Keratinocyte (primary cell): ENCODE data around the gene PAX2. TPM values are rescaled to one million over a fixed set of nuclear protein-coding genes. Genes with fewer than 3 reads are reported as not detected.

Experiments
- DNase-seq: peaks from one replicate; pipeline ENCODE4 v3.0.0-alpha.2; 2011; ENCODE audit warnings: low read depth, missing footprints, low spot score
- FAIRE-seq: peaks from 2 replicates; lab custom pipeline; 2011; peaks lifted over from hg19 to GRCh38; lab: Jason Lieb, UNC
- H2AFZ ChIP-seq: 2 replicates; pipeline ENCODE4 v1.6.0; 2012; ENCODE audit warnings: low read length, control low read depth, inconsistent platforms; ENCODE audit not compliant: control insufficient read depth
- H3K27ac ChIP-seq: 2 replicates; pipeline ENCODE4 v1.5.1; 2011; ENCODE audit warnings: low read length; ENCODE audit not compliant: control insufficient read depth, insufficient read depth
- H3K27me3 ChIP-seq: 3 replicates; pipeline ENCODE4 v1.6.0; 2011; ENCODE audit warnings: low read length; ENCODE audit not compliant: control insufficient read depth, insufficient read depth; ENCODE audit errors: extremely low read depth
- H3K36me3 ChIP-seq, 2 experiments: 2 replicates in 1 of 2; 3 replicates in 1 of 2; pipeline ENCODE4 v1.5.1; 2011; ENCODE audit warnings: low read length in 2 of 2, mild to moderate bottlenecking in 1 of 2; ENCODE audit not compliant: control insufficient read depth in 2 of 2, insufficient read depth in 2 of 2; ENCODE audit errors: extremely low read depth in 1 of 2
- H3K4me1 ChIP-seq: 3 replicates; pipeline ENCODE4 v1.5.1; 2011; ENCODE audit warnings: low read length; ENCODE audit not compliant: control insufficient read depth, insufficient read depth; ENCODE audit errors: extremely low read depth
- H3K4me2 ChIP-seq: 3 replicates; pipeline ENCODE4 v1.6.0; 2011; ENCODE audit warnings: low read depth, low read length; ENCODE audit not compliant: control insufficient read depth, insufficient read depth; ENCODE audit errors: extremely low read depth
- H3K4me3 ChIP-seq, 3 experiments: fragments of 200-600 bp in 1 of 3; sonication (generic) in 1 of 3; 2 replicates in 2 of 3; 3 replicates in 1 of 3; pipeline ENCODE4 v1.5.1; 2011 to 2016; ENCODE audit warnings: low read length in 3 of 3, mild to moderate bottlenecking in 3 of 3, control low read depth in 2 of 3, inconsistent platforms in 1 of 3, low read depth in 1 of 3, mixed read lengths in 1 of 3, mixed run types in 1 of 3, moderate library complexity in 1 of 3; ENCODE audit not compliant: control insufficient read depth in 2 of 3, insufficient read depth in 2 of 3; ENCODE audit errors: extremely low read depth in 1 of 3
- H3K79me2 ChIP-seq: 2 replicates; pipeline ENCODE4 v1.6.0; 2012; ENCODE audit warnings: low read length; ENCODE audit not compliant: control insufficient read depth, insufficient read depth
- H3K9ac ChIP-seq: 3 replicates; pipeline ENCODE4 v1.6.0; 2011; ENCODE audit warnings: low read length; ENCODE audit not compliant: control insufficient read depth, insufficient read depth; ENCODE audit errors: extremely low read depth
- H3K9me1 ChIP-seq: 3 replicates; pipeline ENCODE4 v1.6.0; 2011; ENCODE audit warnings: low read length; ENCODE audit not compliant: control insufficient read depth, insufficient read depth; ENCODE audit errors: extremely low read depth
- H3K9me3 ChIP-seq: 2 replicates; pipeline ENCODE4 v1.5.1; 2012; ENCODE audit warnings: low read depth, low read length; ENCODE audit not compliant: control insufficient read depth
- H4K20me1 ChIP-seq: 3 replicates; pipeline ENCODE4 v1.6.0; 2011; ENCODE audit warnings: low read length; ENCODE audit not compliant: control insufficient read depth, insufficient read depth; ENCODE audit errors: extremely low read depth
- EZH2 ChIP-seq: IDR thresholded peaks from one replicate; pipeline ENCODE4 v1.6.1; 2012; ENCODE audit warnings: inconsistent platforms, mild to moderate bottlenecking, low read length, moderate library complexity
- dilution Hi-C: fragments of 300-500 bp; cut with MboI; formaldehyde crosslinking; loops from one replicate; pipeline ENCODE4 v1.7.0; 2020; ENCODE audit warnings: low sequenced_read_pairs; ENCODE audit not compliant: extremely low pct_ligation_motif_present
- polyA plus RNA-seq, 5 experiments: library from polyadenylated mRNA; depleted of rRNA in 3 of 5; stranded (reverse) in 3 of 5; stranded (forward) in 1 of 5; unstranded in 1 of 5; fragments of >200 nt; gene quantifications; 1 replicate in 1 of 5; 2 replicates in 3 of 5; 3 replicates in 1 of 5; pipeline versions ENCODE4 v1.2.1 to v1.2.3, GENCODE V29; 2011 to 2012; ENCODE audit warnings: missing spikeins in 2 of 5, low read depth in 1 of 5, low replicate concordance in 1 of 5
- TF ChIP-seq, protein P1 (sequence below), 3 experiments: IDR thresholded peaks in 1 of 3; conservative IDR thresholded peaks in 1 of 3; optimal IDR thresholded peaks in 1 of 3; 2 replicates in 2 of 3; 3 replicates in 1 of 3; pipeline versions ENCODE3 to v1.5.1; 2011; ENCODE audit warnings: low read length in 3 of 3, mild to moderate bottlenecking in 3 of 3, moderate library complexity in 2 of 3, control low read depth in 1 of 3, inconsistent platforms in 1 of 3; ENCODE audit not compliant: insufficient read depth in 2 of 3; ENCODE audit errors: extremely low read depth in 1 of 3

PAX2 gene
- polyA plus RNA-seq, 1 donor (not counting 4 experiments of a cell fraction or from before 2014, with no cell fraction given), result not detected

DNA sequence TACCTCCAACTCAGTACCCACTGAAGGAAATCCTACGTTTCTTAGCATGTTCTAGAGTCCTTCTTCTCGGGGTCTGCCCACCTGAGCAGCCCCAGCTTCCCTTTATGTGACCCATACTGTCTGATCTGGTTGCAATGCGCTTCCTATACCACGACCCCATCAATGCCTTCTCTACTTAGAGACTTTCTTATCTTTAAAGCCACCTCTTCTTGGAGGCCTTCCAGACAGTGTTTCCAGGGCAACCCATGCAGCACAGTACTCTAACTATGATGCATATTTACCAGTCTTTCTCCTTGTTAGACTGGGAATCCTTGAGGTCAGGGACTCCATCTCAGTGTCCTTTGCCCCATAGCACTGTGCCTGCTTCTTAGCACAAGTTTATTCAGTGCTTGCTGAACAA is 112.9 kb downstream of the PAX2 start:
- Histone ChIP-seq H3K9ac (no peak overlapping the region), H4K20me1 (no peaks in the 10 kb centered on the region), H2AFZ (no peak overlapping the region), H3K4me3 (no peak overlapping the region), H3K27me3 (peaks cover 24% of the 10 kb centered on the region), H3K9me1 (no peaks in the 10 kb centered on the region), H3K9me3 (no peaks in the 10 kb centered on the region), H3K4me2 (no peak overlapping the region), H3K27ac (no peak overlapping the region), H3K79me2 (no peaks in the 10 kb centered on the region), H3K36me3 (no peaks in the 10 kb centered on the region), H3K4me1 (no peaks in the 10 kb centered on the region)
- dilution Hi-C loops, result no loop called here
- TF ChIP-seq, protein P1, sequence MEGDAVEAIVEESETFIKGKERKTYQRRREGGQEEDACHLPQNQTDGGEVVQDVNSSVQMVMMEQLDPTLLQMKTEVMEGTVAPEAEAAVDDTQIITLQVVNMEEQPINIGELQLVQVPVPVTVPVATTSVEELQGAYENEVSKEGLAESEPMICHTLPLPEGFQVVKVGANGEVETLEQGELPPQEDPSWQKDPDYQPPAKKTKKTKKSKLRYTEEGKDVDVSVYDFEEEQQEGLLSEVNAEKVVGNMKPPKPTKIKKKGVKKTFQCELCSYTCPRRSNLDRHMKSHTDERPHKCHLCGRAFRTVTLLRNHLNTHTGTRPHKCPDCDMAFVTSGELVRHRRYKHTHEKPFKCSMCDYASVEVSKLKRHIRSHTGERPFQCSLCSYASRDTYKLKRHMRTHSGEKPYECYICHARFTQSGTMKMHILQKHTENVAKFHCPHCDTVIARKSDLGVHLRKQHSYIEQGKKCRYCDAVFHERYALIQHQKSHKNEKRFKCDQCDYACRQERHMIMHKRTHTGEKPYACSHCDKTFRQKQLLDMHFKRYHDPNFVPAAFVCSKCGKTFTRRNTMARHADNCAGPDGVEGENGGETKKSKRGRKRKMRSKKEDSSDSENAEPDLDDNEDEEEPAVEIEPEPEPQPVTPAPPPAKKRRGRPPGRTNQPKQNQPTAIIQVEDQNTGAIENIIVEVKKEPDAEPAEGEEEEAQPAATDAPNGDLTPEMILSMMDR (optimal IDR thresholded peaks at IDR 0.05 in 1 of 3, IDR thresholded peaks at IDR 0.05 in 1 of 3, conservative IDR thresholded peaks at IDR 0.05 in 1 of 3; ENCODE audit: extremely low read depth in 1 of 3, insufficient read depth in 2 of 3, low read length in 3 of 3), result no peak
- TF ChIP-seq EZH2, result no peak
- DNase-seq (no peak), FAIRE-seq (no peak)

GRCh38 chr10:100858747-100859483 is 113.5 kb downstream of the PAX2 start:
- Histone ChIP-seq H3K4me3 (no peak overlapping the region), H3K9ac (no peak overlapping the region), H3K27ac (no peak overlapping the region), H4K20me1 (no peaks in the 10 kb centered on the region), H3K9me1 (no peaks in the 10 kb centered on the region), H3K27me3 (peaks cover 30% of the 10 kb centered on the region), H3K4me1 (no peaks in the 10 kb centered on the region), H3K36me3 (no peaks in the 10 kb centered on the region), H3K9me3 (no peaks in the 10 kb centered on the region), H3K4me2 (no peak overlapping the region), H2AFZ (no peak overlapping the region), H3K79me2 (no peaks in the 10 kb centered on the region)
- DNase-seq (no peak), FAIRE-seq (no peak)
- dilution Hi-C loops, result no loop called here
- TF ChIP-seq EZH2, result no peak
- TF ChIP-seq, protein P1 (optimal IDR thresholded peaks at IDR 0.05 in 1 of 3, IDR thresholded peaks at IDR 0.05 in 1 of 3, conservative IDR thresholded peaks at IDR 0.05 in 1 of 3; ENCODE audit: extremely low read depth in 1 of 3, insufficient read depth in 2 of 3, low read length in 3 of 3), result no peak
